Osteoblast (primary cell): Measurements from ENCODE around the gene ELMO2. TPM values are rescaled to one million over a fixed set of nuclear protein-coding genes. Genes with fewer than 3 reads are reported as not detected.

ENCODE experiments used
- DNase-seq: peaks from one replicate; pipeline ENCODE4 v3.0.0; 2011; ENCODE audit warnings: low spot score, mixed read lengths; ENCODE audit not compliant: insufficient read length; ENCODE audit errors: missing footprints
- H2AFZ ChIP-seq: 2 replicates; pipeline ENCODE4 v1.6.0; 2011; ENCODE audit warnings: mild to moderate bottlenecking, low read length
- H3K27ac ChIP-seq: 2 replicates; pipeline ENCODE4 v1.5.1; 2011; ENCODE audit warnings: mild to moderate bottlenecking, low read depth, low read length, moderate library complexity
- H3K27me3 ChIP-seq: 2 replicates; pipeline ENCODE4 v1.6.0; 2012; ENCODE audit warnings: mild to moderate bottlenecking, control low read depth, inconsistent platforms, low read length, moderate library complexity; ENCODE audit not compliant: insufficient read depth
- H3K36me3 ChIP-seq: 2 replicates; pipeline ENCODE4 v1.5.1; 2011; ENCODE audit warnings: mild to moderate bottlenecking, low read length, control low read depth, moderate library complexity; ENCODE audit not compliant: insufficient read depth
- H3K4me1 ChIP-seq: 2 replicates; pipeline ENCODE4 v1.5.1; 2011; ENCODE audit warnings: mild to moderate bottlenecking, low read length, control low read depth, moderate library complexity; ENCODE audit not compliant: insufficient read depth
- H3K4me2 ChIP-seq: 2 replicates; pipeline ENCODE4 v1.6.0; 2011; ENCODE audit warnings: mild to moderate bottlenecking, low read length; ENCODE audit not compliant: insufficient read depth
- H3K4me3 ChIP-seq: fragments of 200-600 bp; sonication (generic); 3 replicates; pipeline ENCODE4 v1.5.1; 2012; ENCODE audit warnings: mild to moderate bottlenecking, low read length, inconsistent platforms; ENCODE audit not compliant: insufficient read depth
- H3K79me2 ChIP-seq: 2 replicates; pipeline ENCODE4 v1.6.0; 2012; ENCODE audit warnings: mild to moderate bottlenecking, low read length, control low read depth, inconsistent platforms; ENCODE audit not compliant: insufficient read depth
- H3K9me3 ChIP-seq: 2 replicates; pipeline ENCODE4 v1.5.1; 2011; ENCODE audit warnings: low read depth, low read length, control low read depth
- H4K20me1 ChIP-seq: 2 replicates; pipeline ENCODE4 v1.6.0; 2012; ENCODE audit warnings: mild to moderate bottlenecking, low read length, control low read depth; ENCODE audit not compliant: insufficient read depth
- total RNA-seq: library from RNA; depleted of rRNA; stranded (reverse); fragments of >200 nt; gene quantifications from 2 replicates; pipeline ENCODE4 v1.2.3, GENCODE V29; 2012
- TF ChIP-seq, protein P1 (sequence below): IDR thresholded peaks from 2 replicates; pipeline ENCODE4 v1.5.1; 2011; ENCODE audit warnings: mild to moderate bottlenecking, low read depth, low read length, moderate library complexity; ENCODE audit errors: extremely low read depth

ELMO2 gene
- total RNA-seq, 1 donor = 46.7 TPM

DNA sequence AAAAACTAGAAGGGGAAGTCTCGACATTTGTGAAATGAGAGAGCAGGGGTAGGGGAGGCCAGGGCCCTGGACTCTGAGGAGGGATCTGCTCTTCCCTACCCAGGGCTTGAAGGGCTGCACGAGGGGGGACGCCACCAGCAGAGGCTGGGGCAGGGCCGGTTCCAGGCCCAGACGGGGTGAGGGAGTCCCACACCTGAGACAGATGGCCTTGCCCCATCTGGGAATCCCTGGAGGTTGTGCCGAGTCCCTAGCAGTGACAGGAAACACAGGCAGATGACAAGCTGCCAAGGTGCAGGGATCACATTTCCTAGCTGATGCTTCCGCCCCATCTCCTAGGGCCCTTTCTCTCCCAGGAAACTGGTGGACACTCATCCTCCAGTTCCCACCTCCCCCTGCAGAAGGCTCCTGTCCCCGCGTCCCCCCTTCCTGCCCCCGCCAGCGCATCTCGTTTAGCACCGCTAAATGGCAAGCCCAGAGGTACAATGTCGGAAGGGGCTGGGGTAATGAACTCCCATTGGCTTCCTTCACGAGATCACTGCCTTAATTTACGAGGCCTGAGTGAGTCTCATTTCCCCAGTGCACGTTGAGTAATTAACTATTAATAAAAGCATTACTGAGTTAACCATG lies 63.0 kb downstream of the ELMO2 start:
- H3K4me1 ChIP-seq = peaks cover 3% of the 10 kb centered on the region
- H3K9me3 ChIP-seq = no peaks in the 10 kb centered on the region
- H3K4me3 ChIP-seq = peak overlapping the region; percentile 39
- H2AFZ ChIP-seq = no peak overlapping the region
- TF ChIP-seq, protein P1, sequence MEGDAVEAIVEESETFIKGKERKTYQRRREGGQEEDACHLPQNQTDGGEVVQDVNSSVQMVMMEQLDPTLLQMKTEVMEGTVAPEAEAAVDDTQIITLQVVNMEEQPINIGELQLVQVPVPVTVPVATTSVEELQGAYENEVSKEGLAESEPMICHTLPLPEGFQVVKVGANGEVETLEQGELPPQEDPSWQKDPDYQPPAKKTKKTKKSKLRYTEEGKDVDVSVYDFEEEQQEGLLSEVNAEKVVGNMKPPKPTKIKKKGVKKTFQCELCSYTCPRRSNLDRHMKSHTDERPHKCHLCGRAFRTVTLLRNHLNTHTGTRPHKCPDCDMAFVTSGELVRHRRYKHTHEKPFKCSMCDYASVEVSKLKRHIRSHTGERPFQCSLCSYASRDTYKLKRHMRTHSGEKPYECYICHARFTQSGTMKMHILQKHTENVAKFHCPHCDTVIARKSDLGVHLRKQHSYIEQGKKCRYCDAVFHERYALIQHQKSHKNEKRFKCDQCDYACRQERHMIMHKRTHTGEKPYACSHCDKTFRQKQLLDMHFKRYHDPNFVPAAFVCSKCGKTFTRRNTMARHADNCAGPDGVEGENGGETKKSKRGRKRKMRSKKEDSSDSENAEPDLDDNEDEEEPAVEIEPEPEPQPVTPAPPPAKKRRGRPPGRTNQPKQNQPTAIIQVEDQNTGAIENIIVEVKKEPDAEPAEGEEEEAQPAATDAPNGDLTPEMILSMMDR = no peak
- no peaks in the 10 kb centered on the region for H3K79me2 ChIP-seq
- DNase-seq = peak; percentile 81
- peaks cover 45% of the 10 kb centered on the region for H3K27me3 ChIP-seq
- no peaks in the 10 kb centered on the region for H3K36me3 ChIP-seq
- H4K20me1 ChIP-seq = no peaks in the 10 kb centered on the region
- peak overlapping the region; percentile 64 for H3K4me2 ChIP-seq
- H3K27ac ChIP-seq = no peak overlapping the region

DNA sequence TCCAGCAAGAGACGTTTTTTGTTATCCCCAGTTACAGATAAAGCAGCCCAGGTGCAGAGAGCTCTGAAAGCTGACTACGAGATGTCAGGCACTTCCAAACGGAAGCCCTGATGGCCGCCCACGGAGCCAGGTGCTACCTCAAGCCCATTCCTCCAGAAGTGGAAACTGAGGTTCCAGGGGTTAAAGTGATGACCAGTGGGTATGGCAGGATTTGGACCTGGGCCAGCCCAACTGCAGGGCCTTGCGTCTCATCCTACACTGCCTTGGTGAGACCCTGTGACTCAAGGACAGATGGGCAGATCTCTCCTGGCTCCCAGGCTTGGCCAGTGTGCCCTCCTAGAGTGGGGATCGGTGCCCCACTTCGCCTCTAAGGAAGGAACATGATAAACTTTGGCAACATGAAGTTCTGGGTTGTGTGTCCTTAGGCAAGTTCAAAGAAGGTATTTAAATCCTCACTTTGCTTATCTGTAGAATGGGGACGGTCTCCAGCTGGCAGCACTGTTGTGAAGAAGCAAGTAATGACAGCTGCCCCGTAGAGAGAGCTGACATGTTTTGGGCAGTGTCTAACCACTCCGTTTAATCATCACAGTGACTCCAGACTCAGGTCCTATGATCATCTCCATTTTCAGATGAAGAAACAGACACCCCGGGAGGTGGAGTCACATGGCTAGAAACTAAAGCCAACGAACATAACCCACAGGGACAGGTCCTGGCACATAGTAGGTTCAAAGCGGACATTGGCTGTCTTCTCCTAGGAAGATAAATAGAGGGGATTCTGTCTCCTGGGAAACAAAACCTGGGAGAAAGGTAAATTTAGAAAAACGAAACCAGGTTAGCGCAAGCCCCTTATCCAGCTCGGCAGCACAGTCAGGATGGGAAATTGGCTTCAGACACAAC lies 63.7 kb downstream of the ELMO2 start:
- Histone ChIP-seq H3K4me3 (peak overlapping the region; percentile 39), H3K79me2 (no peaks in the 10 kb centered on the region), H3K27ac (no peak overlapping the region), H3K4me1 (peaks cover 3% of the 10 kb centered on the region), H4K20me1 (no peaks in the 10 kb centered on the region), H3K4me2 (peak overlapping the region; percentile 64), H3K27me3 (peaks cover 46% of the 10 kb centered on the region), H3K36me3 (no peaks in the 10 kb centered on the region), H2AFZ (no peak overlapping the region), H3K9me3 (no peaks in the 10 kb centered on the region)
- TF ChIP-seq, protein P1 = no peak
- peak; percentile 45 for DNase-seq

DNA sequence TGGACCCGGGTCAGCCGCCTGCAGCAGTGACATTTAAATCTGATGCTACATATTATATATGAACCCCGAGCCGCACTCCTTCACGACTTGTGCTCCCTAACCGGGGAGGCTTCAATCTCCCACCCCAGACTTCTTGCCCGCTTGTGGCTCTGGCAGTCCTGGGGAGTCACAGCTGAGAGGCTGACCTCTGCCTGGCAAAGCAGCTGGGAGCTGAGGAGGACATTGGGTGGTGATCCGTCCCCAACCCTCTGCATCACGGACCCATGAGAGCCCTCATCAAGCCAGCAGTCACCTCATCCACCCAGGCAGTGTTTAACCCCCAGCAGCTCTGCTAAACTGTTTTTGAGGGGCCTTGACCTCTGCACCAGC lies 64.4 kb downstream of the ELMO2 start:
- Histone ChIP-seq H4K20me1 (no peaks in the 10 kb centered on the region), H3K27ac (no peak overlapping the region), H3K9me3 (no peaks in the 10 kb centered on the region), H3K4me1 (peaks cover 3% of the 10 kb centered on the region), H3K4me3 (no peak overlapping the region), H3K27me3 (peaks cover 46% of the 10 kb centered on the region), H3K36me3 (no peaks in the 10 kb centered on the region), H3K4me2 (no peak overlapping the region), H2AFZ (no peak overlapping the region), H3K79me2 (no peaks in the 10 kb centered on the region)
- TF ChIP-seq, protein P1 = no peak
- peak; percentile 47 for DNase-seq
